ENCODE data around the gene ECPAS. TPM values are rescaled to one million over a fixed set of nuclear protein-coding genes. Genes with fewer than 3 reads are reported as not detected.

The ECPAS gene
- polyA plus RNA-seq, 1 experiment = 54.3 TPM

DNA sequence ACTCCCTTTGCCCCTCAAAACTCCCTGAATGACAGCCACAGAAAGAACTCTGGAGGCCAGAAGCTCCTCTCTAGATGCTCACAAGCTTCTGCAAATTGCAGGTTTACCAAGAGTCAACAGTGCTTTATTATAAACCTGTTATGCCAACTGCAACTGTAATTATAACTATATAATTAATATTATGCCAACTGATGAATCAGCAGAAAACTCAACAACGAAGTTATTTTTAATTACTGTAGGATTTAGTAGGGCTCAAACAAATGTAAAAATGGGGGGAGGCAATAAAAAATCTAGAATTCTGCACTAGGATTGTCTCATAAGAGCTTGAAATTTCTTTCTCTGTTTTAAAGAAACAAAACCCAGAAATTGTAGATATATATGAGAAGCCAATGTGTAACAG, 117.2 kb downstream of the ECPAS start:
- TF ChIP-seq, protein P1, sequence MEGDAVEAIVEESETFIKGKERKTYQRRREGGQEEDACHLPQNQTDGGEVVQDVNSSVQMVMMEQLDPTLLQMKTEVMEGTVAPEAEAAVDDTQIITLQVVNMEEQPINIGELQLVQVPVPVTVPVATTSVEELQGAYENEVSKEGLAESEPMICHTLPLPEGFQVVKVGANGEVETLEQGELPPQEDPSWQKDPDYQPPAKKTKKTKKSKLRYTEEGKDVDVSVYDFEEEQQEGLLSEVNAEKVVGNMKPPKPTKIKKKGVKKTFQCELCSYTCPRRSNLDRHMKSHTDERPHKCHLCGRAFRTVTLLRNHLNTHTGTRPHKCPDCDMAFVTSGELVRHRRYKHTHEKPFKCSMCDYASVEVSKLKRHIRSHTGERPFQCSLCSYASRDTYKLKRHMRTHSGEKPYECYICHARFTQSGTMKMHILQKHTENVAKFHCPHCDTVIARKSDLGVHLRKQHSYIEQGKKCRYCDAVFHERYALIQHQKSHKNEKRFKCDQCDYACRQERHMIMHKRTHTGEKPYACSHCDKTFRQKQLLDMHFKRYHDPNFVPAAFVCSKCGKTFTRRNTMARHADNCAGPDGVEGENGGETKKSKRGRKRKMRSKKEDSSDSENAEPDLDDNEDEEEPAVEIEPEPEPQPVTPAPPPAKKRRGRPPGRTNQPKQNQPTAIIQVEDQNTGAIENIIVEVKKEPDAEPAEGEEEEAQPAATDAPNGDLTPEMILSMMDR (IDR thresholded peaks at IDR 0.05; ENCODE audit: insufficient read depth, low read depth, low read length) = no peak
- ChIA-PET CTCF (no interaction called here), POLR2A (no interaction called here)
- Histone ChIP-seq H3K27me3 (ENCODE audit: control insufficient read depth, insufficient read depth, low read length) (no peaks in the 10 kb centered on the region), H3K4me3 (ENCODE audit: low read depth, low read length) (no peak overlapping the region), H3K36me3 (ENCODE audit: control insufficient read depth, insufficient read depth, low read length) (peaks cover 18% of the 10 kb centered on the region)
- DNase-seq (ENCODE audit: low read depth) = no peak

DNA sequence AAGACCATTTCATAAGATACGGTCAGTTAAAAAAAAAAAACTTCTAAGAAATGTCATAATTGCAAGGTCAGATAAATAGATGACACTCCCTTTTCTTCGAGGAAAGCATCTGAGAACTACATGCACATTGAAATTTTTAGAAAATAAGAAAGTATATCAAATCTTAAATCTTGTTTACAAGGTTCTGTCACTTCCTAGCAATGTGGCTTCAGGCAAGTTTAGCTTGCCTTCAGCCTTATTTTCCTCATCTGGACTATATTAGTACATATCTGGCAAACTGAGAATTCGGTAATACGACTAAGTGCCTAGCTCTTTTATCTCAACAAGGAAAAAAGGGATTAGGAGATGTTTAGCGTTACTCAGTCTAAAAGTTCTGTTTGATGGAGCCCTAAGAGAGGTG, 121.7 kb downstream of the ECPAS start:
- POLR2A ChIA-PET = no interaction called here
- Histone ChIP-seq H3K4me3 (ENCODE audit: low read depth, low read length) (no peak overlapping the region), H3K36me3 (ENCODE audit: control insufficient read depth, insufficient read depth, low read length) (peaks cover 5% of the 10 kb centered on the region), H3K27me3 (ENCODE audit: control insufficient read depth, insufficient read depth, low read length) (no peaks in the 10 kb centered on the region)
- CTCF ChIA-PET = no interaction called here
- peak; percentile 67 for DNase-seq (ENCODE audit: low read depth)
- TF ChIP-seq, protein P1 (IDR thresholded peaks at IDR 0.05; ENCODE audit: insufficient read depth, low read depth, low read length) = no peak

DNA sequence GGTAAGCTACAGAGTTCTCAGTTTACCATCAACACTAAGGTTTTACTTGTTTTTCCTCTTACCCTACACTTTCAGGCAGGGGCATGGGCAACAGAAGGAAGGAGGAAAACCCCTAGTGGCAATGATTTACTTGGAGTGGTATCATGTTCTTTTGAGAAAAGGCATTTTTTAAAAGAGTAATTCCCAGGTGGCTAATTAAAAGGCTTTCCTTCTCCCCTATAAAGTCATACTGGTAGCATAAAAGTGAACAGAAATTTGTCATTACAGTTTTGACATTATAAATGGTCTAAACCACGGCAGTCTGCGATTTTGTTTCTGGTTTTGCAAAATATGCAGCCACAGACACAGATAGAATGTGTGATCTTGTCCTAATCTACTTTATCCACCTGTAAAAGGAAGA, 123.3 kb downstream of the ECPAS start:
- Histone ChIP-seq H3K27me3 (ENCODE audit: control insufficient read depth, insufficient read depth, low read length) (no peaks in the 10 kb centered on the region), H3K36me3 (ENCODE audit: control insufficient read depth, insufficient read depth, low read length) (peaks cover 5% of the 10 kb centered on the region), H3K4me3 (ENCODE audit: low read depth, low read length) (no peak overlapping the region)
- ChIA-PET POLR2A (no interaction called here), CTCF (no interaction called here)
- no peak for DNase-seq (ENCODE audit: low read depth)
- TF ChIP-seq, protein P1 (IDR thresholded peaks at IDR 0.05; ENCODE audit: insufficient read depth, low read depth, low read length) = no peak

DNA sequence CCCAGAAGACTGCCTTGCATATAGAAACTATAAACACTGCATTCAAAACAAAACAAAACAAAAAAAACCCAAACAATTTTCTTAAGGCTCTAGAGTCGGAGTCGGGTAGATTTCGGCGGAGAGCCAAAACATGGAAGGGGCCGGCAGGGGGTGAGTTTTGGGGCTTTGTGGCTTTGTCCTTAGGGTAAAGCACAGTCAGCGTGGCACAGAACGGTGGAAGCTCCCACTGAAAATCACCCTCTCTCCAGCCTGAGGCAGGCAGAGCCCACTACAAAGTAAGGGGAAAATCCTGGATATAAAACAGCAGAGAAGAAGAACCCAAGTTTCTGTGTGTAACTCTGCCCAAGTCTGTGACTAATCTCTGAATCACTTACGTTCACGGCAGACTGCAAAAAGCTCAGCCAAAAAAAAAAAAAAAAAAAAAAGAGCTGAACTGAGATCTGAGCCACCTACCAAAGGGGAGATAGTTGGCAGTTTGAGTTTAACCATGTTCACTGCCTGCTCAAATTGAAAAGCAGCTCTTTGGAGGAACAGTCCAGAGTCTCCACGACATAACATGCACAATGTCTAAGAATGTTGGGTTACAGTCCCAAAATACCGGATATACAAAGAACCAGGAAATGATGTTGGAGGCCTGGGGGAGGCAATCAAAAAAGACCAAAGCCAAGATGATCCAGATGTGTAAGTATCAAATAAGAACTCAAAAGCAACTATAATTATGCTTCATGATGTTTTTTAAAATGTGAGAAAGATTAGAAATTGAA, 127.5 kb downstream of the ECPAS start:
- POLR2A ChIA-PET = interaction anchor here (0.6 kb wide), 1 partner anchor 423 kb away, joined by 4 read pairs; no protein-coding TSS in a partner anchor
- CTCF ChIA-PET = interaction anchor here (0.7 to 1.0 kb wide), 2 partner anchors 389 to 405 kb away, joined by 3 to 4 read pairs; no protein-coding TSS in a partner anchor

DNA sequence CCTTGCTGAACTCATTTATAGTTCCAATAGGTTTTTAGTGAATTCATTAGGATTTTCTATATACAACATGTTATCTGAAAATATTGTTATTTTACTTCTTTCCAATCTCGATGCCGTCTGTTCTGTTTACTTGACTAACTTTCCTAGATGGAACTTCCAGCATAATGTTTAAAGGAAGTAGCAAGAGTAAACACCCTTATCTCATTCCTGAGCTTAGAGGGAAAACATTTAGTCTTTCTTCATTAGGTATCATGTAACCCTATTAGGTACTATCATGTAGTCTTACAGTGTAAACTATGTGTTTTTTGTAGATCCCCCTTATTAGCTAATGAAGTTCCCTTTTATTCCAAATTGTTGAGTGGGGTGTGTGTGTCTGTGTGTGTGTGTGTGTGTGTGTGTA, 131.6 kb downstream of the ECPAS start:
- no peaks in the 10 kb centered on the region for H3K36me3 ChIP-seq (ENCODE audit: control insufficient read depth, insufficient read depth, low read length)
- no peak for DNase-seq (ENCODE audit: low read depth)
- ChIA-PET POLR2A (no interaction called here), CTCF (interaction anchor here (1.1 kb wide), 1 partner anchor 8 kb away, joined by 3 read pairs; no protein-coding TSS in a partner anchor)
- H3K4me3 ChIP-seq (ENCODE audit: low read depth, low read length) = no peak overlapping the region
- TF ChIP-seq, protein P1 (IDR thresholded peaks at IDR 0.05; ENCODE audit: insufficient read depth, low read depth, low read length) = no peak
- no peaks in the 10 kb centered on the region for H3K27me3 ChIP-seq (ENCODE audit: control insufficient read depth, insufficient read depth, low read length)

More for the DNA sequence above, 127.5 kb downstream of the ECPAS start:
- TF ChIP-seq, protein P1 (IDR thresholded peaks at IDR 0.05; ENCODE audit: insufficient read depth, low read depth, low read length) = no peak; the same call in 1 of the 2 replicates
- Histone ChIP-seq H3K4me3 (ENCODE audit: low read depth, low read length) (peak overlapping the region; percentile 33), H3K36me3 (ENCODE audit: control insufficient read depth, insufficient read depth, low read length) (no peaks in the 10 kb centered on the region), H3K27me3 (ENCODE audit: control insufficient read depth, insufficient read depth, low read length) (no peaks in the 10 kb centered on the region)
- DNase-seq (ENCODE audit: low read depth) = peak; percentile 68
